GM19099 (cell line): ENCODE data around the gene ENAH.

Experiments
- POLR2A ChIP-seq: IDR thresholded peaks from 3 replicates; pipeline ENCODE4 v1.6.1; 2011; ENCODE audit warnings: low read depth; ENCODE audit not compliant: insufficient read length; ENCODE audit errors: extremely low read depth

The ENAH gene

DNA sequence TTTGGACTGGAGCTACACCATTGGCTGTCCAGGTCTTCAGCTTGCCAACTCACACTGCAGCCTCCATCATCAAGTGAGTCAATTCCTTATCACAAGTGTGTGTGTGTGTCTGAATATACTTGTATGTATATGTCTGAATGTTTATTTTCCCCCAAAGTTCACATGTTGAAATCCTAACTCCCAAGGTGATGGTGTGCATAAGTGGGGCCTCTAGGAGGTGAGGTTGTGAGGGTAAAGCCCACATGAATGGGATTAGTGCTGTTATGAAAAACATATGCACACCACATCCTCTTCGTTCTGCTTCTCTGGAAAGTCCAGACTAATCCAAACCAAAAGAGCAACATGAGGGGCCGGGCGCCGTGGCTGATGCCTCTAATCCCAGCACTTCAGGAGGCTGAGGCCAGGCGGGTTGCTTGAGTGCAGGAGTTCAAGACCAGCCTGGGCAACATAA is 176.4 kb downstream of the ENAH start:
- TF ChIP-seq POLR2A = no peak

DNA sequence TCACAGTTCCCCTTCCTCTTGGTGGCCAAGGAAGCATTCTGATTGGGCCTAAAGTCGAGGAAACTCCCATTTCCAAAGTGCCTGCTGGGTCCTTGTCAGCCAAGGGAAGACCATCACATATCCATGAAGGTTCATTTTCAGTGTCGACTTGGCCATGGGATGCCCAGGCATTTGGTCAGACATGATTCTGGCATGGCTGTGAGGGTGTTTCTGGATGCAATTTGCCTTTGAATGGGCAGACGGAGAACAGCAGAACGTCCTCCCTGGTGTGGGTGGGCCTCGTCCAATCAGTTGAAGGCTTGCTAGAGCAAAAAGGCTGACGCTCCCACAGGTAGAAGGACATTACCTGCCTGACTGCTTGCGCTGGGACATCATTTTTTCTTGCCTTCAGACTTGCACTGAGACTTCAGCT is 176.8 kb downstream of the ENAH start:
- no peak for TF ChIP-seq POLR2A

DNA sequence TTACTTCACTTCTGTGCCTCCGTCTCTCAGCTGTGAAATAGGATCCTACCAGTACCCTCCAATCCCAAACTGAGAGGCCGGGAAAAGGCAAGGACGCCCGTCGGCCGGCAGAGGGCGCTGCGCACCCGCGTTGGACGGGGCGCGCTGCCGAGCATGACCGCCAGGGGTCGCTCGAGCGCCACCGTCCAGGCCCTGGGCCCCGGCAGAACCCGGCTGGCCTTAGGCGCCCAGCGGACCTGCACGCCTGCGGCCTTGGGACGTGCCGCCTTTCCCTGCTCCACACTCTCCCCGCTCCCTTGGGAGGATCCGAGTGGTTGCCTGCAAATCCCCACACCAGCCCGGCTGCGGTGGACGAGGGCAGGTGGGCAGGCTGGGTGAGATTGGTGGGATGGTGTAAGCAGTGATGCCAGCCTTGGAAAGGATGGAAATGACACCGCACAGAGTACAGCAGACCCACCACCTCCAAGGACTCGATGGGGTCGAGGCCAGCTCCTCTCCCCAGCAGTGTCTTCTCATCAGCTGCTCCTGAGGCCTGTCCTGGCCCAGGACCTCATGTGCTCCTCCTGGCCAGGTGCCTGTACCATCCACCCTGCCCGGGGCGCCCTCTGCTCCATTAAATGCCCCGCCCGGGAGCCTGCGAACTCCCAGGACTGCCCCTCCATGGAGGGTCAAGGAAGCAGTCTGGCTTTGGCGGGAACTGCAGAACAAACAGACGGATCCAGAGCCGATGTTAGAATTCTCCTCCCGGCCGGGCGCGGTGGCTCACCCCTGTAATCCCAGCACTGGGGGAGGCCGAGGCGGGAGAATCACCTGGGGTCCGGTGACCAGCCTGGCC is 177.7 kb downstream of the ENAH start:
- TF ChIP-seq POLR2A = no peak

DNA sequence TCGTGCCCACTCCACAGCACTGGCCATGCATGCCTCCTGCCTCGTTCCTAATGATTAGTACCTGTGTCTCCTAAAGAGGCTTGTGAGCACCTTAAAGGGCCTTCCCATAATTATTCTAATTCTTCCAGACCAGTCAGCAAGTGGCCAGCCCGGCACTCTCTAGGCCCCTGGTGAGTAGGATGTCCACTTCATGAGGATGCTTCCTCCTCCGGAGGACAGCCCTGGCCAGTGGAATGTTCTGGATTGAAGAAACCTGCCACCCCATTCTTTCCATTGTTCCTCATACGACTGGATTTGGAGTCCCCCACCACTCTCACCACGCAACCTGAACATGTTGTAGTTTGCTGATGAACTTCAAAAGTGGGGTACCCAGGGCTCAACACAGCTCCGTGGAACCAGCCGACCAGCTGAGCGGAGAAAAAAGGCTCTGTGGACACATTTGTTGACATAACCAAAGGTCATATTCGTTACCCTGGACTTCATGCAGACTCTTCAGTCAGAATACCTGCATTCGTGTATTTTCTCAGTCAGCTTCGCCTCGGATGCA is 178.4 kb downstream of the ENAH start:
- TF ChIP-seq POLR2A = no peak

DNA sequence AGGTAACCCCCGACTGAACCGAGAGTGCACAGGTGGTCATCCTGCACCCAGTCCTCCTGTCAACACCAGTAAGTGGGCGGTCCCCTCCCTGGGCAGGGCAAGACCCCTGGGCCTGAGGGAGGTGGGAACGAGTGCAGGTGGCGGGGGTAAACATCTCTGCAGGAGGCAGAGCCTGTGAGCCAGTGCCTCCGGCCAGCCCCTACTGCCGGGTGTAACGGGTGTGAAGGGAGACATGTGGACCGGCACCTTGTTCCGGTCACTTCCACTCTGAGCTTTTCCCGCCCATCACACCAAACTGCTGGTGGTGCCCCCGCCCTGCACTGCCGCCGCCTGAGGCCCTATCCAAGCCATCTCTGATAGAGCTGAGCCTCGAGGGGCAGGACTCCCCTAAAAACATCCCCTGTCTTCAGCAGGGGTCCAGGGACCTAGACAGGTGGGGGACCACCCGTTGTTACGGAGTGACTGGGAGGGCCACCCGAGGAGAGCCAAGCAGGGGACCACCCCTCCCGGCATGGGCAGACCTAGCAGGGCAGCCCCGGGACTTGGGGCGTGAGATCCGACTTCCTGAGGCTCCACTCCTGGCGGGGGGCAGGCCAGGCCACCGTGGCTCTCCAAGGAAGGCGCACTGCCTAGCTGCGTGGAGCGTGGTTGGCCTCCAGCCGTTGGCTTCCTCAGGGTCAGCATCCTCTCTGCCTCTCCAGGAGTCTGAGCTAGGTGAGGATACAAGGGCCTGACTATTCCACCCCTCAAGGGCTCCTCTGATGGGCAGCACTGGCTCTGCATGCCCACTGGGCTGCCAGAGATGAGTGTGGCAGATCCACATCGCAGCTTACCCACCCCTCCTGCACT is 181.2 kb downstream of the ENAH start:
- no peak for TF ChIP-seq POLR2A

DNA sequence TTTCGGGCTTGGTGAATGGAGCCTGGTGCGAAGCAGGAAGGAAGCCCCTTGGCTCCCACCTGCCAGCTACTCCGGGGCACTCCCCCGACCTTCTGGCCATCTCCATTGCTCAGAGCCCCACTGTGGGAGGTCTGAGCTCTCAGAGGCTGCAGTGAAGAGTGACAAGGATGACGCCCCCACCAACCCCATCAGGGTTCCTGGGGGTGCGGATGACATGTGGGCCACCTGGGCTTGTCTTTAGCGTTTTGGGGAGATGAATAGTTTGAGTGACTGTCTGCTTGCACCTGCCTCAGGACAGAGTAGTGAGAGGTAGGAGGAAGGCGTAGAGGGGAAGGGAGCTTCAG is 181.8 kb downstream of the ENAH start:
- no peak for TF ChIP-seq POLR2A

DNA sequence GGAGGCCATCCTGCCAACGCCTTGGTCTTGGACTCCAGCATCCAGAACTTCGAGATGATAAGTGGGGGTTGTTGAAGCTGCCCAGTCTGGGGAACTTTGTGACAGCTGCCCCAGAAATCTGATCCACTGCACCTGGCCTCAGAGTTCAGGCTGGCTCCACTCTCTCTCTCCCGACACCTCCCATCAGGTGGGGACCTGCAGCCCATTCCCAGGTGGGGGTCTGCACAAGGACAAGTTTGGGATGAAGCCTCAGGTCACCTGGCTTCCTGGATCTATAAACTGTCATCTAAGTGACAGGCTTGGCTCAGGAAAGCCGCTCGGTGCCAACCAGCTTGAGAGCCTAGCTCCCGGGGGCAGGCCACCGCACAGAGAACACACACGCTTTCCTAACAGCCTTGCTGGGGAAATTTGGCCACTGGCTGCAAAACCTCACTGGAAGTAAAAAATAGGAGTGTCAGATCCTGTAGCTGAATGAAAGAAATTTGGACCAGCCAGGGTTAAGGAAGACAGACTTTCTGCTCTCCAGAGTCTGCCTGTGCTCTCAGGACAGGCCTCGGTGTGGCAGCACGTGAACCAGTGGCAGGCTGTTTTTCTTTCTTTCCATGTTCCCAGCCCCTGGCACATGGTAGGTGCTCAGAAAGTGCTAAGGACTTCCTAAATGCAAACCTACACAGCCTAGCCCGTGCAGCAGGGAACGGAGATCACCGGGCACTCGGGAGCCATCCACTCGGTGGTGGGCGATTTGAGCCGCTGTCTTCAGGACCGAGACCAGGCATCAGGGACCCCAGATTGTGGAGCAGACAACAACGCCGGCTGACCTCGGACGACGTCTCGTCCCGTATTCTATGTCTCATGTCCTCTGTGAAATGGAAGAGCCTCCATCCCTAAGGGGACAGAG is 182.5 kb downstream of the ENAH start:
- no peak for TF ChIP-seq POLR2A

DNA sequence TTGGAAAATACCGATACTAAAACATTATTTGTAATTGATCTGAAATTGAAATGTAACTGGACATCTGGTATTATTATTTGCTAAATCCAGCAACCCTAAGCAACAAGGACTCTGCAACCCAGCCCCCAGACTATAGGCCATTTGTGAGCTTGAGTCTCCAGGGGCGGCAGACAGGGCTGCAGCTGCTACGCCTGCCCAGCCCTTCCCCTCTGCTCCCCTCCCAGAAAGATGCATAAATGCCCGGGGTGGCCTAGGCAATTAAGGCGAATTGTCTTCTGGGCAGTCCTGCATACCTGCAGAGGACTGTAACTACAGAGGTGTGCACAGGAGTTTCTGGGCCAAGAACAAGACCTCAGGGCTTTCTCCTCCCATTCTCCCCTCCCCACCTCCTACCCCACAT is 183.9 kb downstream of the ENAH start:
- no peak for TF ChIP-seq POLR2A

DNA sequence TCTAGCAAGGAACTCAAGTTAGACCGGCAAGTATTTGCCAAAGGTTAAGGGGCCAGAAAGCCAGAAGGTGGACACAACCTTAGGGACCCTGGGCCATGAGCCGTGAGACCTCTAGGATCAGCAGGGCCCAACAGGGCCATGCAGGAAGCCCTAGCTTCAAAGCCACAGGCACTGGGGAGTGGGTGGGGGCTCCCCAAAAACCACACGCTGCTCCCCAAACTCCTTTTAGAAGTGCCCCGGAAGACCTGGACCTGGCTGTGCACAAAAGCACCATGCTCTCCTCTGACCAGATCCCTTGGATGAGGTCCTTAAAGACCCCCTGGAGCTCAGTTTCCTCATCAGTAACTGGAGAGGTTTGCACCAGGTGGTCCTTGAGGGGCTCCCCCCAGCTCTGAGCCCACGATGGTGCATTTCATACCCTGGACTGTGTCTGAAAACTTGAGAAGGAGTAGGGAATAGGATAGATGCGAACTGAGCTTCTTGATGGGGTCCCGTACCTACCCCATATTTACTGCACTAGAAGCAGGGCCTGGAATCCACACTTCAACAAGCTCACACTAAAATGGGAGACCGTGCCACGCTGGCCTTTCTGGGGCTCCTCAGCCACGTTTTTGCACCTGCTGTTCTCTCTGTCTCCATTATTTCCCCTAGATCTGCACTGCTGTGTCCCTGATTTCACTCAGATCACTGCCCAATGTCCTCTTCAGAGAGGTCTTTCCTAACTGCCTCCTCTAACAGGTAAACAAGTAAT is 184.5 kb downstream of the ENAH start:
- no peak for TF ChIP-seq POLR2A

DNA sequence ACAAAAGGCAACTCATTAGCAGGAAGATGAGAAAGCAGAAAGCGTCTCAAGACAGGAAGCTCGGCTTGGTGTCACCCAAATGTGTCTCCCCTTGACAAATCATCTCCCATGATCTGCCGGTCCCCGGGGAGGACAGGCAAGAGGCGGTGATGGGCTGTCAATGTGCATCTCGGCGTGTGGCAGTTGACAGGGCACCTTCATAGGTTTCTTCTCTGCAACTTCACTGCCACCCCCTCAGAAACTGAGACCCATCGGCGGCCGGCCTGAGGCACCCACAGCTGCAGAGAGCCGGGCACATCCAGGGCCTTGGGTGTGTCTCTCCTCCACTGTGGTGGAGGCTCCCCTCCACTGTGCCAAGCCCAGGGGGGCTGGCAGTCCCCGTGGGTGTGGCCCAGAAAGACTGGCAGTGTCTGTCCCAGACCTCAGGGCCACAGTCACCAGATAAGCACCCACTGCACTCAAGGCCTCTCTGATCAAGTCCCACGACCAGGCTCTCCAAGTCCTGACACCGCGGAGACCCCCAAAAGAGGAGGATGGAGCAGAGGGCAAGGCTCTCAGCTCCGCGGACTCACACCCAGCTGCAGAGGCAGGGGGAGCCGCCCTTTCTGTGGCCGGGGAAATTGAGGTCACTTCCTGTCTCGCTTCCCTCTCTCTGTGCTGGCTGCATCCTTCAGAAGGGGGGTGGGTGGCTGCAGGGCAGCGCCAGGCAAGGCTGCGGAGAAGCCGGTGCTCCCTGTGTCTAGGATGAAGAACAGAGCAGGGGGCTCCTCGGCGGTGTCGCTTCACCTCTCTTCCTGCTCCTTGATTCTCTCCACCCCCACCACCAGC is 185.5 kb downstream of the ENAH start:
- TF ChIP-seq POLR2A = peak; percentile 90

DNA sequence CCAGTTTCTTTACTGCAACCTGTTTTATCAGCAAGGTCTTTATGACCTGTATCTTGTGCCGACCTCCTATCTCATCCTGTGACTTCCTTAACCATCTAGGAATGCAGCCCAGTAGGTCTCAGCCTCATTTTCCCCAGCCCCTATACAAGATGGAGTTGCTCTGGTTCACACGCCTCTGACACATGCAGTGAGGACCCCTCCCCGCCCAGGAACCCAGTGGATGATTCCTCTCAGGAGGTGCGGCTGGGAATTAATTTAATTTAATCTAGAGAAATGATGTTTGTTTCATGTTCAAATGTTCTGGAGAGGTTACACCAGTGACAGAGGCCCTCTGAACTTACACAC is 186.1 kb downstream of the ENAH start:
- TF ChIP-seq POLR2A = no peak

DNA sequence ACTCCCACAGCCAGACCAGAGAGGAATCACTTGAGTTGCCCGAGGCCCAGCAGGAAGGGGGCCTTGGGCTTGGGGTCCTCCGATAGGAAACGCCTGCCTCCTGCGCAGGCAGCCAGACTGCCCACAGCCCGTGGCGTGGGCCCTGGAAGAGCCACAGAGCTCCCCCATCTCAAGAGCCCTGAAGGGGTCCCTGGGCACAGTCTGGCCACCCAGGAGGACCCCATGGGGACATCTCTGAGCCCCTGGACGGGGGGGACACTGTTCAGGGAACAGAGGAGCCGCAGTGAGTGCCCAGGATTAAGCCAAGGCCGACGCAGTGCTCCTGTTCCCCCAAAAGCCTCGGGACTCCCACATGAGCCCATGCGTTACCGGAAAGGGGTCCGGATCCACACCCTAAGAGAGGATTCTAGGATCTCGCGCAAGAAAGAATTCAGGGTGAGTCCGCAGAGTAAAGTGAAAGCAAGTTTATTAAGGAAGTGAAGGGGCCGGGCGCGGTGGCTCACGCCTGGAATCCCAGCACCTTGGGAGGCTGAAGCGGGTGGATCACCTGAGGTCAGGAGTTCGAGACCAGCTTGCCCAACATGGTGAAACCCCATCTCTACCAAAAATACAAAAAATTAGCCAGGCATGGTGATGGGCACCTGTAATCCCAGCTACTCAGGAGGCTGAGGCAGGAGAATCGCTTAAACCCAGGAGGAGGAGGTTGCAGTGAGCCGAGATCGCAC is 187.0 kb downstream of the ENAH start:
- no peak for TF ChIP-seq POLR2A
